Measurements from ENCODE around the gene HLA-B.

Gene HLA-B

GRCh38 chr6:31351401-31352309 is 5.3 kb downstream of the HLA-B start:
- TF ChIP-seq FOXP2 (optimal IDR thresholded peaks at IDR 0.05; ENCODE audit: borderline replicate concordance, extremely low read depth, extremely low read length, insufficient read depth) (no peak), POLR2AphosphoS5 (IDR thresholded peaks at IDR 0.05; ENCODE audit: low read depth, low read length) (no peak), SIN3A (IDR thresholded peaks at IDR 0.05; ENCODE audit: borderline replicate concordance, insufficient read depth, low read length) (no peak), REST (IDR thresholded peaks at IDR 0.05; ENCODE audit: insufficient read depth in 1 of 2, low read depth in 2 of 2, low read length in 2 of 2) (no peak)

- TF ChIP-seq REST (IDR thresholded peaks at IDR 0.05; ENCODE audit: insufficient read depth in 1 of 2, low read depth in 2 of 2, low read length in 2 of 2) (no peak), TAF1 (IDR thresholded peaks at IDR 0.05; ENCODE audit: borderline replicate concordance, insufficient read depth, low read length) (no peak), FOXP2 (optimal IDR thresholded peaks at IDR 0.05; ENCODE audit: borderline replicate concordance, extremely low read depth, extremely low read length, insufficient read depth) (no peak), SIN3A (IDR thresholded peaks at IDR 0.05; ENCODE audit: borderline replicate concordance, insufficient read depth, low read length) (no peak), POLR2AphosphoS5 (IDR thresholded peaks at IDR 0.05; ENCODE audit: low read depth, low read length) (no peak)
These were observed 6.0 kb downstream of the HLA-B start for GRCh38 chr6:31351033-31351380.

- TF ChIP-seq SIN3A (IDR thresholded peaks at IDR 0.05; ENCODE audit: borderline replicate concordance, insufficient read depth, low read length) (no peak), TAF1 (IDR thresholded peaks at IDR 0.05; ENCODE audit: borderline replicate concordance, insufficient read depth, low read length) (no peak), FOXP2 (optimal IDR thresholded peaks at IDR 0.05; ENCODE audit: borderline replicate concordance, extremely low read depth, extremely low read length, insufficient read depth) (no peak), REST (IDR thresholded peaks at IDR 0.05; ENCODE audit: insufficient read depth in 1 of 2, low read depth in 2 of 2, low read length in 2 of 2) (no peak), POLR2AphosphoS5 (IDR thresholded peaks at IDR 0.05; ENCODE audit: low read depth, low read length) (no peak)
These were observed 6.6 kb downstream of the HLA-B start for GRCh38 chr6:31350196-31351032.

GRCh38 chr6:31349301-31349700 is 7.7 kb downstream of the HLA-B start:
- TF ChIP-seq REST (IDR thresholded peaks at IDR 0.05; ENCODE audit: insufficient read depth in 1 of 2, low read depth in 2 of 2, low read length in 2 of 2) = no peak
- TF ChIP-seq POLR2AphosphoS5 (IDR thresholded peaks at IDR 0.05; ENCODE audit: low read depth, low read length) = no peak
- TF ChIP-seq TAF1 (IDR thresholded peaks at IDR 0.05; ENCODE audit: borderline replicate concordance, insufficient read depth, low read length) = no peak
- TF ChIP-seq SIN3A (IDR thresholded peaks at IDR 0.05; ENCODE audit: borderline replicate concordance, insufficient read depth, low read length) = no peak
- TF ChIP-seq FOXP2 (optimal IDR thresholded peaks at IDR 0.05; ENCODE audit: borderline replicate concordance, extremely low read depth, extremely low read length, insufficient read depth) = no peak
